ENCODE data around the gene HPSE2.
A peak's percentile ranks its signal among the peaks of the same experiment; 100 is the strongest.

The HPSE2 gene

GRCh38 chr10:98416606-98417388 lies 818.9 kb downstream of the HPSE2 start:
- TF ChIP-seq ISL1 (CRISPR knock-in tag; IDR thresholded peaks at IDR 0.05) (no peak), RARB (CRISPR knock-in tag; IDR thresholded peaks at IDR 0.05) (no peak), CSDC2 (CRISPR knock-in tag; IDR thresholded peaks at IDR 0.05) (no peak), CSRNP3 (CRISPR knock-in tag; IDR thresholded peaks at IDR 0.05) (no peak)
- TF ChIP-seq, protein P1, sequence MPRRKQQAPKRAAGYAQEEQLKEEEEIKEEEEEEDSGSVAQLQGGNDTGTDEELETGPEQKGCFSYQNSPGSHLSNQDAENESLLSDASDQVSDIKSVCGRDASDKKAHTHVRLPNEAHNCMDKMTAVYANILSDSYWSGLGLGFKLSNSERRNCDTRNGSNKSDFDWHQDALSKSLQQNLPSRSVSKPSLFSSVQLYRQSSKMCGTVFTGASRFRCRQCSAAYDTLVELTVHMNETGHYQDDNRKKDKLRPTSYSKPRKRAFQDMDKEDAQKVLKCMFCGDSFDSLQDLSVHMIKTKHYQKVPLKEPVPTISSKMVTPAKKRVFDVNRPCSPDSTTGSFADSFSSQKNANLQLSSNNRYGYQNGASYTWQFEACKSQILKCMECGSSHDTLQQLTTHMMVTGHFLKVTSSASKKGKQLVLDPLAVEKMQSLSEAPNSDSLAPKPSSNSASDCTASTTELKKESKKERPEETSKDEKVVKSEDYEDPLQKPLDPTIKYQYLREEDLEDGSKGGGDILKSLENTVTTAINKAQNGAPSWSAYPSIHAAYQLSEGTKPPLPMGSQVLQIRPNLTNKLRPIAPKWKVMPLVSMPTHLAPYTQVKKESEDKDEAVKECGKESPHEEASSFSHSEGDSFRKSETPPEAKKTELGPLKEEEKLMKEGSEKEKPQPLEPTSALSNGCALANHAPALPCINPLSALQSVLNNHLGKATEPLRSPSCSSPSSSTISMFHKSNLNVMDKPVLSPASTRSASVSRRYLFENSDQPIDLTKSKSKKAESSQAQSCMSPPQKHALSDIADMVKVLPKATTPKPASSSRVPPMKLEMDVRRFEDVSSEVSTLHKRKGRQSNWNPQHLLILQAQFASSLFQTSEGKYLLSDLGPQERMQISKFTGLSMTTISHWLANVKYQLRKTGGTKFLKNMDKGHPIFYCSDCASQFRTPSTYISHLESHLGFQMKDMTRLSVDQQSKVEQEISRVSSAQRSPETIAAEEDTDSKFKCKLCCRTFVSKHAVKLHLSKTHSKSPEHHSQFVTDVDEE (CRISPR knock-in tag; IDR thresholded peaks at IDR 0.05): no peak
- ATAC-seq: no peak

- TF ChIP-seq PATZ1 (CRISPR knock-in tag; IDR thresholded peaks at IDR 0.05; ENCODE audit: borderline replicate concordance): no peak
- TF ChIP-seq RARB (CRISPR knock-in tag; IDR thresholded peaks at IDR 0.05): no peak
- no peak for TF ChIP-seq ZNF8 (CRISPR knock-in tag; IDR thresholded peaks at IDR 0.05)
- TF ChIP-seq OSR1 (CRISPR knock-in tag; IDR thresholded peaks at IDR 0.05): no peak
- no peak for TF ChIP-seq ZNF565 (CRISPR knock-in tag; conservative IDR thresholded peaks at IDR 0.05; ENCODE audit: low read depth)
- no peak for TF ChIP-seq CSDC2 (CRISPR knock-in tag; IDR thresholded peaks at IDR 0.05)
- TF ChIP-seq, protein P2, sequence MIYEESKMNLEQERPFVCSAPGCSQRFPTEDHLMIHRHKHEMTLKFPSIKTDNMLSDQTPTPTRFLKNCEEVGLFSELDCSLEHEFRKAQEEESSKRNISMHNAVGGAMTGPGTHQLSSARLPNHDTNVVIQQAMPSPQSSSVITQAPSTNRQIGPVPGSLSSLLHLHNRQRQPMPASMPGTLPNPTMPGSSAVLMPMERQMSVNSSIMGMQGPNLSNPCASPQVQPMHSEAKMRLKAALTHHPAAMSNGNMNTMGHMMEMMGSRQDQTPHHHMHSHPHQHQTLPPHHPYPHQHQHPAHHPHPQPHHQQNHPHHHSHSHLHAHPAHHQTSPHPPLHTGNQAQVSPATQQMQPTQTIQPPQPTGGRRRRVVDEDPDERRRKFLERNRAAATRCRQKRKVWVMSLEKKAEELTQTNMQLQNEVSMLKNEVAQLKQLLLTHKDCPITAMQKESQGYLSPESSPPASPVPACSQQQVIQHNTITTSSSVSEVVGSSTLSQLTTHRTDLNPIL (CRISPR knock-in tag; IDR thresholded peaks at IDR 0.05; ENCODE audit: low read depth): no peak
- no peak for TF ChIP-seq TOX (CRISPR knock-in tag; IDR thresholded peaks at IDR 0.05; ENCODE audit: borderline replicate concordance)
- no peak for ATAC-seq
These were observed 819.9 kb downstream of the HPSE2 start for GRCh38 chr10:98415731-98416119.

GRCh38 chr10:98414932-98415730 lies 820.5 kb downstream of the HPSE2 start, which contains the start of gene PYROXD2:
Gene PYROXD2 (minus strand): TSS chr10:98415182. CDS start chr10:98415135, 47 bp downstream.
- TF ChIP-seq ZNF565 (CRISPR knock-in tag; conservative IDR thresholded peaks at IDR 0.05; ENCODE audit: low read depth) (no peak), ZC3H10 (CRISPR knock-in tag; IDR thresholded peaks at IDR 0.05) (no peak)
- peak; percentile 98 for ATAC-seq

DNA sequence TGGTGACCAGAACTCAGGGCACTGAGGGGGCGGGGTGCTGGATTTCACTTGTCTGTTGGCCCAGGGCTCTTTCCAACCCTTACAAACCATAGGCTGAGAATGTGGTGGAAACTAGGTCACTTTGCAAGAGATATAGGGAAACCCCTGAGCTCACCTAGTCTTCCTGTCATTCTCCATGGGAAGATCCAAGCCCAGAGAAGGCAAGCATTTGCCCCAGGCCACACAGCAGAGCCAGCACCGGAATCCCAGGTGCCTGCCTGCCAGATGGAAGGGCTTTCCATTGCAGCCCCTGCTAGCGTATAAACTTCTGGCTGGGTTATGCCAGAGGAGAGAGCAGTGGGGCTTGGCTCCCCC lies 821.1 kb downstream of the HPSE2 start:
- ATAC-seq: no peak
- TF ChIP-seq BACH2 (CRISPR knock-in tag; IDR thresholded peaks at IDR 0.05; ENCODE audit: borderline replicate concordance) (no peak), TCF4 (CRISPR knock-in tag; IDR thresholded peaks at IDR 0.05; ENCODE audit: borderline replicate concordance) (no peak), ZFP30 (CRISPR knock-in tag; IDR thresholded peaks at IDR 0.05) (no peak), ZC3H10 (CRISPR knock-in tag; IDR thresholded peaks at IDR 0.05) (no peak), GLIS3 (CRISPR knock-in tag; IDR thresholded peaks at IDR 0.05) (no peak; the same call in 1 of the 2 replicates), ZNF8 (CRISPR knock-in tag; IDR thresholded peaks at IDR 0.05) (no peak), ISL1 (CRISPR knock-in tag; IDR thresholded peaks at IDR 0.05) (no peak), CSDC2 (CRISPR knock-in tag; IDR thresholded peaks at IDR 0.05) (no peak), TOX (CRISPR knock-in tag; IDR thresholded peaks at IDR 0.05; ENCODE audit: borderline replicate concordance) (no peak), CSRNP3 (CRISPR knock-in tag; IDR thresholded peaks at IDR 0.05) (no peak), ARNTL (CRISPR knock-in tag; IDR thresholded peaks at IDR 0.05; ENCODE audit: borderline replicate concordance, low read depth) (no peak), ZNF565 (CRISPR knock-in tag; conservative IDR thresholded peaks at IDR 0.05; ENCODE audit: low read depth) (no peak), OSR1 (CRISPR knock-in tag; IDR thresholded peaks at IDR 0.05) (no peak)
- TF ChIP-seq, protein P3, sequence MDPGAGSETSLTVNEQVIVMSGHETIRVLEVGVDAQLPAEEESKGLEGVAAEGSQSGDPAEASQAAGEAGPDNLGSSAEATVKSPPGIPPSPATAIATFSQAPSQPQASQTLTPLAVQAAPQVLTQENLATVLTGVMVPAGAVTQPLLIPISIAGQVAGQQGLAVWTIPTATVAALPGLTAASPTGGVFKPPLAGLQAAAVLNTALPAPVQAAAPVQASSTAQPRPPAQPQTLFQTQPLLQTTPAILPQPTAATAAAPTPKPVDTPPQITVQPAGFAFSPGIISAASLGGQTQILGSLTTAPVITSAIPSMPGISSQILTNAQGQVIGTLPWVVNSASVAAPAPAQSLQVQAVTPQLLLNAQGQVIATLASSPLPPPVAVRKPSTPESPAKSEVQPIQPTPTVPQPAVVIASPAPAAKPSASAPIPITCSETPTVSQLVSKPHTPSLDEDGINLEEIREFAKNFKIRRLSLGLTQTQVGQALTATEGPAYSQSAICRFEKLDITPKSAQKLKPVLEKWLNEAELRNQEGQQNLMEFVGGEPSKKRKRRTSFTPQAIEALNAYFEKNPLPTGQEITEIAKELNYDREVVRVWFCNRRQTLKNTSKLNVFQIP (CRISPR knock-in tag; IDR thresholded peaks at IDR 0.05; ENCODE audit: borderline replicate concordance, low read depth): no peak
- TF ChIP-seq, protein P2 (CRISPR knock-in tag; IDR thresholded peaks at IDR 0.05; ENCODE audit: low read depth): no peak
